ENCODE data around the gene RNU1-1.
"Not testable (repeated sequence)": the region's sequence is repeated elsewhere in the genome, so short reads cannot be mapped to it uniquely, and the experiment has no call there.

RNU1-1 gene

GRCh38 chr1:16519255-16519951 lies 5.3 kb upstream of the RNU1-1 start:
- H3K9me2 ChIP-seq (replicated peaks; ENCODE audit: insufficient read depth, low read length); H3K9ac ChIP-seq (ENCODE audit: low read length): not testable (repeated sequence)

GRCh38 chr1:16518913-16519254 lies 4.8 kb upstream of the RNU1-1 start:
- H3K9me2 ChIP-seq (replicated peaks; ENCODE audit: insufficient read depth, low read length); H3K4me3 ChIP-seq (ENCODE audit: insufficient read depth, low read length, poor library complexity, severe bottlenecking); H3K27me3 ChIP-seq (ENCODE audit: low read length); H3F3A ChIP-seq (ENCODE audit: insufficient read depth); H3K9me3 ChIP-seq (ENCODE audit: insufficient read depth, low read length); H2AFZ ChIP-seq (ENCODE audit: low read depth, low read length, severe bottlenecking); H3K36me3 ChIP-seq (ENCODE audit: low read length); H3K4me2 ChIP-seq (ENCODE audit: low read depth, low read length, poor library complexity, severe bottlenecking); H3K9ac ChIP-seq (ENCODE audit: low read length); H4K20me1 ChIP-seq (ENCODE audit: low read depth, low read length); H3K79me2 ChIP-seq (ENCODE audit: insufficient read depth, low read length); H3K27ac ChIP-seq (ENCODE audit: low read depth, low read length): not testable (repeated sequence)

More at GRCh38 chr1:16519255-16519951, 5.3 kb upstream of the RNU1-1 start:
- not testable (repeated sequence) for H3F3A ChIP-seq (ENCODE audit: insufficient read depth); H3K27ac ChIP-seq (ENCODE audit: low read depth, low read length); H3K4me3 ChIP-seq (ENCODE audit: insufficient read depth, low read length, poor library complexity, severe bottlenecking); H4K20me1 ChIP-seq (ENCODE audit: low read depth, low read length); H3K4me2 ChIP-seq (ENCODE audit: low read depth, low read length, poor library complexity, severe bottlenecking); H3K27me3 ChIP-seq (ENCODE audit: low read length); H3K79me2 ChIP-seq (ENCODE audit: insufficient read depth, low read length); H3K9me3 ChIP-seq (ENCODE audit: insufficient read depth, low read length); H2AFZ ChIP-seq (ENCODE audit: low read depth, low read length, severe bottlenecking); H3K36me3 ChIP-seq (ENCODE audit: low read length)

- not testable (repeated sequence) for H4K20me1 ChIP-seq (ENCODE audit: low read depth, low read length); H3K9me3 ChIP-seq (ENCODE audit: insufficient read depth, low read length); H3K36me3 ChIP-seq (ENCODE audit: low read length); H3K9ac ChIP-seq (ENCODE audit: low read length); H3K4me3 ChIP-seq (ENCODE audit: insufficient read depth, low read length, poor library complexity, severe bottlenecking); H2AFZ ChIP-seq (ENCODE audit: low read depth, low read length, severe bottlenecking); H3F3A ChIP-seq (ENCODE audit: insufficient read depth); H3K27me3 ChIP-seq (ENCODE audit: low read length); H3K4me2 ChIP-seq (ENCODE audit: low read depth, low read length, poor library complexity, severe bottlenecking); H3K9me2 ChIP-seq (replicated peaks; ENCODE audit: insufficient read depth, low read length); H3K27ac ChIP-seq (ENCODE audit: low read depth, low read length); H3K79me2 ChIP-seq (ENCODE audit: insufficient read depth, low read length)
These were observed 2.8 kb upstream of the RNU1-1 start for GRCh38 chr1:16516694-16517410.

- not testable (repeated sequence) for H3K79me2 ChIP-seq (ENCODE audit: insufficient read depth, low read length); H3K27ac ChIP-seq (ENCODE audit: low read depth, low read length); H2AFZ ChIP-seq (ENCODE audit: low read depth, low read length, severe bottlenecking); H3K9me3 ChIP-seq (ENCODE audit: insufficient read depth, low read length); H3F3A ChIP-seq (ENCODE audit: insufficient read depth); H3K4me2 ChIP-seq (ENCODE audit: low read depth, low read length, poor library complexity, severe bottlenecking); H3K4me3 ChIP-seq (ENCODE audit: insufficient read depth, low read length, poor library complexity, severe bottlenecking); H3K27me3 ChIP-seq (ENCODE audit: low read length); H4K20me1 ChIP-seq (ENCODE audit: low read depth, low read length); H3K9me2 ChIP-seq (replicated peaks; ENCODE audit: insufficient read depth, low read length); H3K9ac ChIP-seq (ENCODE audit: low read length); H3K36me3 ChIP-seq (ENCODE audit: low read length)
These were observed 526 bp downstream of the RNU1-1 start for GRCh38 chr1:16513412-16514106.

DNA sequence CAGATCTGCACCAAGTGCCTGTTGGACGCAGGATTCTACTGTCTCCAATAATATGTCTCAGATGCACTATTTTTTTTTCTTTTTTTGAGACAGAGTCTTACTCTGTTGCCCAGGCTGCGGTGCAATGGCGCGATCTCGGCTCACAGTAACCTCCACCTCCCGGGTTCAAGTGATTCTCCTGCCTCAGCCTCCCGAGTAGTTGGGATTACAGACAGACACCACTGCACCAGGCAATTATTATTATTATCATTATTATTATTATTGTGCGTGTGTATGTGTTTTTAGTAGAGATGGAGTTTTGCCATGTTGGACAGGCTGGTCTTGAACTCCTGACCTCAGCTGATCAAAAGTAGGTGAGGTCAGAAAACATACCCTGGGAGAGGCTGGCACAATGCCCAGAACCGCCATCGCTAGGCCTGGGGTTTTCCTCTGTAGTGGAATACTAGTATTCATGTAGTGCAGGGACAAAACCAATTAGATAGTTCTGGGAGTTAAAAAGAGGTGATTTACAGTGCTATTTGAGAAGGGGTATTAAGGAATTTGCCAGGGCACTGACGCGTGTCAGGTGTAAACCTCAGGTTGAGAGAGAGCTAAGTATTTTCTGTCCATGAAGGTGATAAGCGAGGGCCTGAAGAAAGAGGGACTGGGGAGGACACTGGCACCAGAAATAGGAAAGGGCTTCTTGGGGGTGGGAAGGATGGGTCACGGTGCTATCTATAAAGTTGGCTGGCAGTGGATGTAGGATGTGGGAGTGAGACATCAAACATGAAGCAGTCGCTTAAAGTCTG lies 1.3 kb downstream of the RNU1-1 start:
- not testable (repeated sequence) for H4K20me1 ChIP-seq (ENCODE audit: low read depth, low read length); H3K9me2 ChIP-seq (replicated peaks; ENCODE audit: insufficient read depth, low read length); H3K27ac ChIP-seq (ENCODE audit: low read depth, low read length); H3K79me2 ChIP-seq (ENCODE audit: insufficient read depth, low read length); H3K4me3 ChIP-seq (ENCODE audit: insufficient read depth, low read length, poor library complexity, severe bottlenecking); H3K36me3 ChIP-seq (ENCODE audit: low read length); H3K27me3 ChIP-seq (ENCODE audit: low read length); H3K9ac ChIP-seq (ENCODE audit: low read length); H2AFZ ChIP-seq (ENCODE audit: low read depth, low read length, severe bottlenecking); H3K4me2 ChIP-seq (ENCODE audit: low read depth, low read length, poor library complexity, severe bottlenecking); H3F3A ChIP-seq (ENCODE audit: insufficient read depth); H3K9me3 ChIP-seq (ENCODE audit: insufficient read depth, low read length)

GRCh38 chr1:16511926-16512325 lies 2.2 kb downstream of the RNU1-1 start:
- H2AFZ ChIP-seq (ENCODE audit: low read depth, low read length, severe bottlenecking); H3K9me2 ChIP-seq (replicated peaks; ENCODE audit: insufficient read depth, low read length); H3K9me3 ChIP-seq (ENCODE audit: insufficient read depth, low read length); H3K9ac ChIP-seq (ENCODE audit: low read length); H3K36me3 ChIP-seq (ENCODE audit: low read length); H4K20me1 ChIP-seq (ENCODE audit: low read depth, low read length); H3K79me2 ChIP-seq (ENCODE audit: insufficient read depth, low read length); H3K4me2 ChIP-seq (ENCODE audit: low read depth, low read length, poor library complexity, severe bottlenecking); H3K4me3 ChIP-seq (ENCODE audit: insufficient read depth, low read length, poor library complexity, severe bottlenecking); H3K27me3 ChIP-seq (ENCODE audit: low read length); H3F3A ChIP-seq (ENCODE audit: insufficient read depth); H3K27ac ChIP-seq (ENCODE audit: low read depth, low read length): not testable (repeated sequence)

DNA sequence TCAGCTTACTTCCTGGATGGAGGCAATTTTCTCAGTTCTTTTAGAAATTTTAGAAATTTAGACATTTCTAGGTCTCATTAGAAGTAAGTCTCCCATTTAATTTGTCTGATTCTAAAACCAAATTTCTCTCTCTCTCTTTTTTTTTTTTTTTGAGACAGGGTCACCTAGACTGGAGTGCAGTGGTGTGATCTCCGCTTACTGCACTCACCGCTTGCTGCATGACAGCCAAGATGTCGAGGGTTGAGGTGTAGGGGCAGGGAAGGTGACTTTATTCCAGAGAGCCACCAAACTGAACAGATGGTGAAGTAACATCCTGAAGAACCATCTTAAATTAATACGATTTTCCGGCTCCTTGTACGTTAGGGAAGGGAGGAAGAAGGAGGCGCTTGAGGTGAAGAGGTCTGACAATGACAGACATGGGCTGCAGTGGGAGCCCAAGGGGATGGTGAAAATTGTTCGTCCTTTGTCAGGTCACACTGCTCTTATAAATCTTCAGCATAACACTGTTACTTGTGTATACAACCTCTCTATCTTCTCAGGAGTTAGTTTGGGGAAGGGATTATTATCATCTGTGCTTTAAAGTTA lies 5.1 kb downstream of the RNU1-1 start:
- not testable (repeated sequence) for H3F3A ChIP-seq (ENCODE audit: insufficient read depth); H3K4me2 ChIP-seq (ENCODE audit: low read depth, low read length, poor library complexity, severe bottlenecking); H2AFZ ChIP-seq (ENCODE audit: low read depth, low read length, severe bottlenecking); H4K20me1 ChIP-seq (ENCODE audit: low read depth, low read length); H3K27me3 ChIP-seq (ENCODE audit: low read length); H3K9me2 ChIP-seq (replicated peaks; ENCODE audit: insufficient read depth, low read length); H3K79me2 ChIP-seq (ENCODE audit: insufficient read depth, low read length); H3K36me3 ChIP-seq (ENCODE audit: low read length); H3K27ac ChIP-seq (ENCODE audit: low read depth, low read length); H3K9ac ChIP-seq (ENCODE audit: low read length); H3K4me3 ChIP-seq (ENCODE audit: insufficient read depth, low read length, poor library complexity, severe bottlenecking); H3K9me3 ChIP-seq (ENCODE audit: insufficient read depth, low read length)
